Measurements from ENCODE around the gene ARPC3. TPM values are rescaled to one million over a fixed set of nuclear protein-coding genes. Genes with fewer than 3 reads are reported as not detected.

The ARPC3 gene
- total and polyA plus RNA-seq, 9 of the 15 experiments (the other 6 are each of a cell fraction or from before 2014, with no cell fraction given), result 74.2 to 575 (median 345) TPM

- TF ChIP-seq ZZZ3 (IDR thresholded peaks at IDR 0.05) (peak; percentile 66; the same call in 1 of the 2 replicates), VEZF1 (CRISPR knock-in tag; IDR thresholded peaks at IDR 0.05) (peak; percentile 77), EHMT2 (IDR thresholded peaks at IDR 0.05) (no peak), ZNF175 (CRISPR knock-in tag; IDR thresholded peaks at IDR 0.05; ENCODE audit: low read depth) (no peak), RFX5 (IDR thresholded peaks at IDR 0.05; ENCODE audit: low read depth, low read length) (no peak), MAFG (tag; conservative IDR thresholded peaks at IDR 0.05) (no peak), CHD7 (IDR thresholded peaks at IDR 0.05; ENCODE audit: low read depth, low read length) (no peak), STAT5A (IDR thresholded peaks at IDR 0.05; ENCODE audit: borderline replicate concordance, low read length) (no peak; the same call in 1 of the 2 replicates), HSF4 (CRISPR knock-in tag; IDR thresholded peaks at IDR 0.05; ENCODE audit: borderline replicate concordance) (no peak), POLR2A (conservative IDR thresholded peaks at IDR 0.05) (peak; percentile 94), KHSRP (IDR thresholded peaks at IDR 0.05) (no peak), PTTG1 (tag; IDR thresholded peaks at IDR 0.05; ENCODE audit: low read depth) (no peak), NFYB (IDR thresholded peaks at IDR 0.05; ENCODE audit: extremely low read depth, insufficient read length) (no peak)
Measured at GRCh38 chr12:110449799-110450497, at the start of gene ARPC3 (continued).
